ENCODE data around the gene GHR.

DNA sequence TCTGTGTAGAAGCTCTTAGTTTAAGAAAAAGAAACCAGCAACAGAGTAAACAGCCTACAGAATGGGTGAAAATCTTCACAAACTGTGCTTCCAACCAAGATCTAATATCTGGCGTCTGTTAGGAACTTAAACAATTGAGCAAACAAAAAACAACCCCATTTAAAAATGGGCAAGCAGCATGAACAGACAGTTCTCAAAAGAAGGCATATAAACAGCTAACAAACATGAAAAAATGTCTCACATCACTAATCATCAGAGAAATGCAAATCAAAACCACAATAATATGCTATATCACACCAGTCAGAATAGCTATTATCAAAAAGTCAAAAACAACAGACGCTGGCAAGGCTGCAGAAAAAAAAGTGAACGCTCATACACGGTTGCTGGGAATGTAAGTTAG lies 249.7 kb downstream of the GHR start:
- TF ChIP-seq EZH2 (IDR thresholded peaks at IDR 0.05), result no peak
- no peak for TF ChIP-seq POLR2AphosphoS5 (IDR thresholded peaks at IDR 0.05; ENCODE audit: borderline replicate concordance, low read depth, low read length)
- TF ChIP-seq FOXP2 (optimal IDR thresholded peaks at IDR 0.05; ENCODE audit: control extremely low read depth, extremely low read length, insufficient read depth), result no peak

All from SK-N-MC (cell line).